SK-N-SH (cell line): ENCODE data around the gene LDB2. TPM values are rescaled to one million over a fixed set of nuclear protein-coding genes. Genes with fewer than 3 reads are reported as not detected.

Source experiments
- CTCF ChIA-PET: fragments of 300-600, 350-600 bp; formaldehyde crosslinking; extraction: SDS; loops from one replicate; lab custom pipeline; 2021; lab: Yijun Ruan, JAX
- POLR2A ChIA-PET: fragments of 350-600 bp; sonication (Branson Sonifier 250); formaldehyde crosslinking; extraction: SDS; loops from one replicate; lab custom pipeline; 2020; ENCODE audit warnings: antibody characterized with exemption, inconsistent platforms; lab: Yijun Ruan, JAX
- DNase-seq: peaks from one replicate; pipeline ENCODE4 v3.0.0; 2012
- H2AFZ ChIP-seq: fragments of 200-600 bp; sonication (generic); 2 replicates; pipeline ENCODE4 v1.8.1; 2016; ENCODE audit warnings: antibody characterized with exemption, mild to moderate bottlenecking, low read depth
- H3F3A ChIP-seq: fragments of 200-600 bp; sonication (generic); replicated peaks from 2 replicates; pipeline ENCODE3; 2016; ENCODE audit warnings: antibody characterized with exemption, mild to moderate bottlenecking; ENCODE audit not compliant: insufficient read depth
- H3K27ac ChIP-seq, 2 experiments: fragments of 200-500 bp in 1 of 2; fragments of 200-600 bp in 1 of 2; sonication (Bioruptor generic) in 1 of 2; sonication (generic), shearing (Covaris generic) in 1 of 2; 2 replicates each; pipeline versions ENCODE4 v1.5.1 to v1.6.1; 2014 to 2016; ENCODE audit warnings: low read depth in 2 of 2, inconsistent platforms in 1 of 2, low read length in 1 of 2, mild to moderate bottlenecking in 1 of 2, mixed read lengths in 1 of 2
- H3K27me3 ChIP-seq: fragments of 200-600 bp; sonication (generic), shearing (Covaris generic); 2 replicates; pipeline ENCODE4 v1.6.1; 2016; ENCODE audit warnings: mixed run types; ENCODE audit not compliant: insufficient read depth
- H3K36me3 ChIP-seq, 2 experiments: fragments of 200-500 bp in 1 of 2; fragments of 200-600 bp in 1 of 2; sonication (Bioruptor generic) in 1 of 2; sonication (generic) in 1 of 2; replicated peaks in 1 of 2; 2 replicates each; pipeline versions ENCODE3 to v1.5.1; 2014 to 2016; ENCODE audit warnings: low read length in 1 of 2, mild to moderate bottlenecking in 1 of 2; ENCODE audit not compliant: insufficient read depth in 2 of 2, control insufficient read depth in 1 of 2
- H3K4me1 ChIP-seq, 2 experiments: fragments of 200-500 bp in 1 of 2; fragments of 200-600 bp in 1 of 2; sonication (Bioruptor generic) in 1 of 2; sonication (generic), shearing (Covaris generic) in 1 of 2; 2 replicates each; pipeline versions ENCODE4 v1.5.1 to v1.6.1; 2014 to 2016; ENCODE audit warnings: low read depth in 1 of 2, low read length in 1 of 2, mixed run types in 1 of 2; ENCODE audit not compliant: insufficient read depth in 2 of 2, control insufficient read depth in 1 of 2
- H3K4me2 ChIP-seq: fragments of 200-600 bp; sonication (generic), shearing (Covaris generic); 2 replicates; pipeline ENCODE4 v1.6.1; 2017; ENCODE audit warnings: mixed run types
- H3K4me3 ChIP-seq, 2 experiments: fragments of 200-500 bp in 1 of 2; fragments of 200-600 bp in 1 of 2; sonication (Bioruptor generic) in 1 of 2; sonication (generic), shearing (Covaris generic) in 1 of 2; 2 replicates each; pipeline versions ENCODE4 v1.5.1 to v1.8.1; 2014 to 2016; ENCODE audit warnings: low read depth in 2 of 2, inconsistent platforms in 1 of 2, low read length in 1 of 2, mild to moderate bottlenecking in 1 of 2, mixed read lengths in 1 of 2, moderate library complexity in 1 of 2
- H3K79me2 ChIP-seq: fragments of 200-600 bp; sonication (generic); 2 replicates; pipeline ENCODE4 v1.8.1; 2017; ENCODE audit warnings: mild to moderate bottlenecking; ENCODE audit not compliant: insufficient read depth
- H3K9ac ChIP-seq: fragments of 200-600 bp; sonication (generic); 2 replicates; pipeline ENCODE4 v1.6.1; 2017; ENCODE audit warnings: mixed run types
- H3K9me2 ChIP-seq: fragments of 200-600 bp; sonication (generic); 2 replicates; pipeline ENCODE4 v1.6.1; 2017; ENCODE audit warnings: mixed run types
- H3K9me3 ChIP-seq: fragments of 200-600 bp; sonication (generic); 2 replicates; pipeline ENCODE4 v1.6.1; 2017; ENCODE audit warnings: mixed run types, mild to moderate bottlenecking, moderate library complexity
- H4K20me1 ChIP-seq: fragments of 200-600 bp; sonication (generic); 2 replicates; pipeline ENCODE4 v1.6.1; 2017; ENCODE audit warnings: mild to moderate bottlenecking, mixed run types; ENCODE audit not compliant: insufficient read depth
- CHD2 ChIP-seq: fragments of 150-350 bp; IDR thresholded peaks from 2 replicates; pipeline ENCODE4 v1.6.1; 2018; ENCODE audit warnings: low read length; ENCODE audit not compliant: partially characterized antibody
- CTCF ChIP-seq: fragments of 200-600 bp; sonication (generic); IDR thresholded peaks from 2 replicates; pipeline ENCODE4 v1.6.1; 2017; ENCODE audit warnings: antibody characterized with exemption, mild to moderate bottlenecking, moderate library complexity
- EP300 ChIP-seq, 2 experiments: IDR thresholded peaks; 2 replicates each; pipeline versions ENCODE4 v1.4.0 to v1.6.1; 2012; ENCODE audit warnings: borderline replicate concordance in 1 of 2, low read depth in 1 of 2, low read length in 1 of 2
- FOXJ3 ChIP-seq: sonication (generic); formaldehyde crosslinking; IDR thresholded peaks from 2 replicates; pipeline ENCODE4 v1.5.1; 2020; ENCODE audit warnings: mild to moderate bottlenecking, missing genetic modification reagents
- FOXM1 ChIP-seq: IDR thresholded peaks from 2 replicates; pipeline ENCODE4 v1.4.0; 2012; ENCODE audit warnings: low read depth, mild to moderate bottlenecking
- GABPA ChIP-seq: IDR thresholded peaks from 2 replicates; pipeline ENCODE4 v1.4.0; 2012; ENCODE audit warnings: low read depth, mild to moderate bottlenecking
- GATA2 ChIP-seq: sonication (generic); formaldehyde crosslinking; IDR thresholded peaks from 2 replicates; pipeline ENCODE4 v1.5.0; 2020; ENCODE audit warnings: mild to moderate bottlenecking, missing genetic modification reagents
- JUND ChIP-seq: IDR thresholded peaks from 2 replicates; pipeline ENCODE4 v1.4.0; 2012
- MEF2A ChIP-seq: IDR thresholded peaks from 2 replicates; pipeline ENCODE4 v1.4.0; 2012; ENCODE audit warnings: low read depth, borderline replicate concordance
- MXI1 ChIP-seq: IDR thresholded peaks from 2 replicates; pipeline ENCODE4 v1.6.1; 2012; ENCODE audit warnings: mild to moderate bottlenecking, low read depth, low read length, improper control_type of control experiment
- NFIC ChIP-seq: IDR thresholded peaks from 2 replicates; pipeline ENCODE4 v1.4.0; 2012; ENCODE audit warnings: borderline replicate concordance
- RAD21 ChIP-seq: IDR thresholded peaks from 2 replicates; pipeline ENCODE4 v1.6.1; 2012; ENCODE audit warnings: mild to moderate bottlenecking, low read length
- REST ChIP-seq: IDR thresholded peaks from 2 replicates; pipeline ENCODE4 v1.6.1; 2012; ENCODE audit warnings: mild to moderate bottlenecking, low read depth, low read length, moderate library complexity
- RFX5 ChIP-seq: IDR thresholded peaks from 2 replicates; pipeline ENCODE4 v1.6.1; 2012; ENCODE audit warnings: mild to moderate bottlenecking, improper control_type of control experiment, low read length
- RXRA ChIP-seq: IDR thresholded peaks from 2 replicates; pipeline ENCODE4 v1.4.0; 2012; ENCODE audit warnings: low read depth, mild to moderate bottlenecking, borderline replicate concordance
- SIN3A ChIP-seq: IDR thresholded peaks from 2 replicates; pipeline ENCODE4 v1.6.1; 2012; ENCODE audit warnings: low read depth, mild to moderate bottlenecking, low read length, moderate library complexity, borderline replicate concordance
- TAF1 ChIP-seq: IDR thresholded peaks from 2 replicates; pipeline ENCODE4 v1.6.1; 2012; ENCODE audit warnings: low read depth, mild to moderate bottlenecking, low read length, moderate library complexity, borderline replicate concordance
- TEAD4 ChIP-seq: IDR thresholded peaks from 2 replicates; pipeline ENCODE4 v1.4.0; 2012; ENCODE audit warnings: mild to moderate bottlenecking, borderline replicate concordance; ENCODE audit not compliant: insufficient read depth
- YY1 ChIP-seq: IDR thresholded peaks from 2 replicates; pipeline ENCODE4 v1.4.0; 2012; ENCODE audit warnings: low read depth, mild to moderate bottlenecking
- ZBTB33 ChIP-seq: IDR thresholded peaks from 2 replicates; pipeline ENCODE4 v1.4.0; 2012; ENCODE audit warnings: low read depth, borderline replicate concordance
- WGBS: methylation state at CpG from one replicate; pipeline ENCODE4 v1.1.6; 2017; ENCODE audit warnings: low lambda C conversion rate; 5-methylcytosine and 5-hydroxymethylcytosine counted together
- polyA plus RNA-seq, 3 experiments: library from polyadenylated mRNA; depleted of rRNA; stranded (reverse); fragments of >200 nt; gene quantifications; 2 replicates each; pipeline ENCODE4 v1.2.3, GENCODE V29; 2012

Gene LDB2
- polyA plus RNA-seq, 1 of the 3 experiments (the other 2 are of a cell fraction), result 11.0 TPM

GRCh38 chr4:16646459-16646858, 252.0 kb downstream of the LDB2 start:
- CTCF ChIA-PET, result interaction anchor here (1.0 to 1.4 kb wide), 2 partner anchors 678 to 801 kb away, joined by 3 to 5 read pairs; no protein-coding TSS in a partner anchor
- H3K79me2 ChIP-seq, result no peaks in the 10 kb centered on the region
- no peaks in the 10 kb centered on the region for H3K9me2 ChIP-seq
- H3F3A ChIP-seq, result no peaks in the 10 kb centered on the region
- H3K4me1 ChIP-seq, result peaks cover 0 to 9% of the 10 kb centered on the region in 2 experiments; a peak in 1 of 4 replicates
- H3K27ac ChIP-seq, result no peak overlapping the region
- H3K36me3 ChIP-seq, result no peaks in the 10 kb centered on the region
- DNase-seq, result no peak
- no peaks in the 10 kb centered on the region for H3K9me3 ChIP-seq
- H3K4me3 ChIP-seq, result no peak overlapping the region
- POLR2A ChIA-PET, result no interaction called here
- TF ChIP-seq MXI1 (no peak), GATA2 (CRISPR knock-in tag) (no peak), MEF2A (no peak), NFIC (no peak), TAF1 (no peak), RAD21 (no peak), ZBTB33 (no peak), RFX5 (no peak), EP300 (IDR thresholded peaks at IDR 0.05; ENCODE audit: borderline replicate concordance in 1 of 2, low read depth in 1 of 2, low read length in 1 of 2) (no peak), CHD2 (no peak), FOXM1 (no peak), RXRA (no peak), YY1 (no peak)
- H2AFZ ChIP-seq, result no peak overlapping the region
- no peak overlapping the region for H3K4me2 ChIP-seq
- no peak overlapping the region for H3K9ac ChIP-seq
- H3K27me3 ChIP-seq, result no peaks in the 10 kb centered on the region
- no peaks in the 10 kb centered on the region for H4K20me1 ChIP-seq
- 88% methylated on average over 4 of the region's 4 CpGs for WGBS

- Histone ChIP-seq H3K9me3 (no peaks in the 10 kb centered on the region), H3K9me2 (no peaks in the 10 kb centered on the region), H3K36me3 (no peaks in the 10 kb centered on the region), H3K79me2 (no peaks in the 10 kb centered on the region), H3K4me2 (no peak overlapping the region), H4K20me1 (no peaks in the 10 kb centered on the region), H3K27ac (no peak overlapping the region), H3F3A (no peaks in the 10 kb centered on the region), H3K4me1 (peaks cover 0 to 11% of the 10 kb centered on the region in 2 experiments; a peak in 1 of 4 replicates), H3K4me3 (no peak overlapping the region), H2AFZ (no peak overlapping the region), H3K27me3 (no peaks in the 10 kb centered on the region)
- CTCF ChIA-PET, result interaction anchor here (0.7 to 3.9 kb wide), 19 partner anchors 8 to 803 kb away, joined by 3 to 36 read pairs (median 4); no protein-coding TSS in a partner anchor
- no peak for DNase-seq
- 75% methylated on average over 2 of the region's 2 CpGs for WGBS
- TF ChIP-seq TEAD4 (no peak), CTCF (no peak), TAF1 (no peak), REST (no peak), FOXJ3 (CRISPR knock-in tag) (no peak), RAD21 (no peak), GABPA (no peak), SIN3A (no peak), JUND (no peak)
- TF ChIP-seq, all 33 proteins: peak for 0
- no peak overlapping the region for H3K9ac ChIP-seq
- POLR2A ChIA-PET, result no interaction called here
Observed at GRCh38 chr4:16643893-16644292, 254.6 kb downstream of the LDB2 start.
